Activated CD4-positive, alpha-beta T cell treated with anti-CD3 and anti-CD28 coated beads, Interleukin-2, amount 50 U/mL, for 24 hours (primary cell): ENCODE results near the gene GSTM5.
"Not testable (repeated sequence)": the region's sequence is repeated elsewhere in the genome, so short reads cannot be mapped to it uniquely, and the experiment has no call there.

Source experiments
- DNase-seq, 2 donors: peaks; one replicate each; pipeline ENCODE4 v3.0.0-alpha.2; 2020; ENCODE audit warnings: low read depth in 1 of 2, low spot score in 1 of 2

Gene GSTM5

DNA sequence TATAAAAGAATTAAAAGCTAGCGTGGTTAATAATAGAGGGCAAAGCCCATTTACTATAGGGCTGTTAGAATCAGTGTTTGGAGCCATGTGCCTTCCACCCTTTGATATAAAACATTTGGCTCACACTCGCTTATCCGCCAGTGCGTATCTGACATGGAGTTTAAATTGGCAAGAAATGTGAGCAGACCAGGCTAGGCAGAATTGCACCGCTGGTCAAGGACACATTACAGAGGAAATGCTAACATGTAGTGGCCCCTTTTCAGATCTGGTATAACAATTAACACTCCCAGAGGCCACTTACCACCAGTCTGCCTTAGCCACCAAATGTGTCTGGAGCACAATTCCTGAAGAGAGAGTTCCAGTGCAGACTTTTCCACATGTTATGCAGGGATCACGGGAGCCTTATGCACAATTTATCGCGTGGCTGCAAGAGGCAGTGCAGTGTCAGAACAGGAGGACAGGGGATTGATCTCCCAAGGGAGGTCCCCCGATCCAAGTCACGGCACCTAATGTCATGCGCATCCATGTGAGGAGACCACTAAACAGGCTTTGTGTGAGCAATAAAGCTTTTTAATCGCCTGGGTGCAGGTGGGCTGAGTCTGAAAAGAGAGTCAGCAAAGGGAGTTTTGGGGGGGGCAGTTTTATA, 14.8 kb downstream of the GSTM5 start:
- DNase-seq, result no peak

DNA sequence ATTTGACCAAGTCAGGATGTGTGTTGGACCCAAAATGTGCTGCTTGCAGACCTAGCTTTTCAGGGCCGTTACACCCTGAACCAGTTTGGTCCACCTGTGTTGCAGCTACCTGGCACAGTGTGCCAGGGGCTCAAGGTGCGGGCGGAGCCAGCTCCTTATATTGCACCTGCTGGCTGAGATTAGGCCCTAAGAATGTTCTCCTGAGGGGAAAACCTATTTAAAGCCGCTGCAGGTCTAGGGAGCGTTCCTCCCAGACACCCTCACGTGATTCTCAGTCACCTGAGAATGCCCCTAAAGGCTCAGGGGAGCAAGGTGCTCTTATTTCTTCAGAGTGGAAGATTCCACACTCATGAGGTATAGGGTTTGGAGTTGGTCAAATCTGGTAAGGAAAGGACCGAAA, 16.8 kb downstream of the GSTM5 start:
- no peak for DNase-seq

DNA sequence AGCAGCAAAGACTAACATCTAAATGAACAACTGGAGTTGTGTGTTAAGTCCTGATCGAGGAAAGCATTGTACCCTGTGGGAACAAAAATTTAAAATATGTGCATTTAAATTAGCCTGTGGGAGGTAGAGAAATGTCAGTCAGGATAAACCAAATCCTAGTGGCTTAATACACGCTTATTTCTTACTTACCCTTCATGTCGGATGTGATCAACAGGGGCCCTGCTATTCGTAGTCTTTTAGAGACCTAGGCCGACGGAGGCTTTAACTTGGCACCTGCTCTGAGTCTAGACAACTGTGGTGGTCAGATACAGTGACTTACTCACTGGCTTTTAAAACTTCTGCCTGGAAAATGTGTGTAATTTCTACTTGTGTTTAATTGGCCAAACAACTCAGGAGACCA, 18.6 kb downstream of the GSTM5 start:
- no peak for DNase-seq

DNA sequence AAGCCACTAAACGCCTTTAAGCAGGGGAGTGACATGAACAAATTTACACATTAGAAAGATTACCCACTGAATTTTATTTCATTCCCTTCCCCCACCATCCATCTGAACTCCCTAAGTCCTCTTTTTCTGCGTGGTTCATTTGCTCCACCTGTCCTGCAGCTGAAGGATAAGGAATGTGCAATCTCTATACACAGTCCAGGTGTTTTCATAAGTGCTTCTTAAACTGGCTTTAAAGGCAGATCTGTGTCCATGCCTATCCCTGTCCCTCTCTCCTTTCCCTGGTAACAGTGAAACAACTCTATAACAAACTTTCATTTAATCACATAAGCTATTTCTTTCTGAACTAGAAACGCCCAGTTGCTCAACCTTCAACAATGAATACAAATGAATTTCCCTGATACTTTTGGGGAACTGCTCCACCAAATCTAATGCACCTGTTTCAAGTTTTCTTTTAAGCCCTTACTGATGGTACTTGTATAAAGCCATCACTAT, 20.4 kb downstream of the GSTM5 start:
- DNase-seq, result no peak

DNA sequence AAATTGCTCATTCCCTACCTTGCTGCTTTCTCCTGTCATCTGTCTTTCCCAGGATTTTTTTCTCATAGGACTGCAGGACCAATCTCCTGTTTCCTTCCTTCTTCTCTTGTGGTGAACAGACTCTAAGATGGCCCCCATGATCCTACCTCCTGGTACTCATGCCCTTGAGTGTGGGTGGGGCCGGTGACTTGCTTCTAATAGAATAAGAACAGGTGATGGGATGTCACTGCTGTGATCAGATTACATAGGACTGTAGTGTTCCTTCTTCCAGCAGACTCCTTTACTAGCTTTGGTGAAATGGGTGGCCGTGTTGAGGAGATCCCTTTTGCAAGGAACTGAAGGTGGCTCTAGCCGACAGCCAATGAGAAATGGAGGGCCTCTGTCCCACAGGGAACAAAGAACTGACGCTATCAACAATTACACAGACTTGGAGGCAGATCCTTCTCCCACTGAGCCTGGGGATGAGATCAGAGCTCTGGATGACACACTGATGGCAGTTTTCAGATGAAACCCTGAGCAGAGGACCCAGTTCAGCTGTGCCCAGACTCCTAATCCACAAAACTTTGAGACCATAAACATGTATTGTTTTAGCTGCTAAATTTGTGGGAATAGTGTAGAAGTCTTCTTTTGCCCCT, 21.3 kb downstream of the GSTM5 start:
- DNase-seq, result no peak

DNA sequence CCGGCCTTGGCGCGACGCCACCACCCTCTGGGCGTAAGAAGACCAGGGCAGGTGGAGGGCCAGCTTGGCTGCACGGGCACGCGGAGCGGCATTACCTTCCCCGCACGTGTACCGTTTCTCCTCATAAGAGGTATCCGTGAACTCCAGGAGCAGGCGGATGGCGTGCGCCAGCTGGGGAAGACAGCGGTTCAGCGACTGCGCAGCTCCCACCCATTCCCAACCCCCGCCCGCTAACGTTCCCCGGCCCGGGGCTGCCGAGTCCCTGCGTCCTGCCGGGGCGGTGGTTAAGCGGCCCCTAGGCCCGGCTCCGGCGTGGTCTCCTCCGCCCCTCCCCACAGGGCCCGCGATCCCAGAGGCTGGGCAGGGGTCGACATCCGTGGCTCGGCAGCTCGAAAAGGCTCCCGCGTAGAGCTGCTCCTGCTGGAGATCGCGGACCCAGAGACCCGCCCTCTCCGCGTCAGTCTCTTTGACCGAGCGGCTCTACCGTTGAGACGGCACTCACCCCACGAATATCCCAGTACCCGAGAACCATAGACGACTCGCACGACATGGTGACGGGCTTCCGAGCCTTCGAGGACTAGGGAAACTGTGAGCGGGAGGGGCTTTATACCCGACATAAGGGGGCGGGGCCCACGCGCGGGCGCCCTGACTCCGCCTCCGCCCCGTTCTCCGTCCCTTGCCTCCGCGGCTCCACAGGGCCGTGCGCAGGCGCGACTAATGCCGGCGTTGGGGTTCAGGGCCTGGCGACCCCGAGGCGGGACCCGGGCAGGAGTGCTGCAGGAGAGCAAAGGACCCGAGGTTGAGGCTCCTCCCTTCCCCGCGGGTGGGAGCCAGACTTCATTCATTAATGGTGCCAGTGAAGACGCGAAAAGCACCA, 27.9 kb downstream of the GSTM5 start:
- peak; percentile 61 to 69 for DNase-seq

DNA sequence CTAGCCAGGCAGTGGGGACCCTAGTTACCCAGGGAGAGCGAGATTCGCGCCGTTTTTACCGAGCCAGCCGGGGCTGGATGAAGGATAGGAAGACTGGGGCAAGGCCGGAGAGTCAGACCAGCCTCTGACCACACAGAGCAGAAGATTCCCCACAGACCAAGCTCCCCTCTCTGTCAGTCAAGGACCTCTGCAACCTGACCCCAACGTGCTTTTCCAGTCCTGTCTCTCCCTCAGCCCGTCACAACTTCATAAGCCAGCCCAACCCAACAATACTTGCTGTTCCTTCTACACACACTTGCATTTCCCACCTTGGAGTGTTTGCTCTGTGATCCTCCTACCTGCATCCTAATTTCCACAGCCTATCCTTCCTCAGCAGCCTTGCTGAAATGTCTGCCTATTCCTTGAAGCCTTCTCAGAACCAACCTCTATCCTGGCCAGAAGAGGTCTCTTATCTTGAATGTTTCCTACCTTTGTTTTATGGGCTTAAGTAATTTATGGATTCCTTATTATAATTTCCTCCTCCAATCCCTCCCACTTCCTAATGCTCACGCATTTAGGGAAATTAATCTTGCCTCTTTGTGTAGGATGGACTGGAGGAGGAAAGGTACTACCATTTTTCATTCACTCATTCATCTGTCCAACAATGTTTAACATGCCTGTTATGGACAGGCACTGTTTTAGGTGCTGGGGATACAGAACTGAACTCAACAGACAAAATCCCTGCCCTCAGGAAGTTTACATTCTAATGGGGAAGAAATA, 28.7 kb downstream of the GSTM5 start, which contains the start of gene GSTM3:
GSTM3 (minus strand) TSS at position 424 of the 759 bp plus-strand sequence. CDS start 751 bp downstream, outside the sequence.
- DNase-seq, result no peak

DNA sequence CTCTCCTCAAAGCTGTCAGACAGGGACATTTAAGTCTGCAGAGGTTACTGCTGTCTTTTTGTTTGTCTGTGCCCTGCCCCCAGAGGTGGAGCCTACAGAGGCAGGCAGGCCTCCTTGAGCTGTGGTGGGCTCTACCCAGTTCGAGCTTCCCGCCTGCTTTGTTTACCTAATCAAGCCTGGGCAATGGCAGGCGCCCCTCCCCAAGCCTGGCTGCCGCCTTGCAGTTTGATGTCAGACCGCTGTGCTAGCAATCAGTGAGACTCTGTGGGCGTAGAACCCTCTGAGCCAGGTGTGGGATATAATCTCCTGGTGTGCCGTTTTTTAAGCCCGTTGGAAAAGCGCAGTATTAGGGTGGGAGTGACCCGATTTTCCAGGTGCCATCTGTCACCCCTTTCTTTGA, 36.3 kb downstream of the GSTM5 start:
- not testable (repeated sequence) for DNase-seq

DNA sequence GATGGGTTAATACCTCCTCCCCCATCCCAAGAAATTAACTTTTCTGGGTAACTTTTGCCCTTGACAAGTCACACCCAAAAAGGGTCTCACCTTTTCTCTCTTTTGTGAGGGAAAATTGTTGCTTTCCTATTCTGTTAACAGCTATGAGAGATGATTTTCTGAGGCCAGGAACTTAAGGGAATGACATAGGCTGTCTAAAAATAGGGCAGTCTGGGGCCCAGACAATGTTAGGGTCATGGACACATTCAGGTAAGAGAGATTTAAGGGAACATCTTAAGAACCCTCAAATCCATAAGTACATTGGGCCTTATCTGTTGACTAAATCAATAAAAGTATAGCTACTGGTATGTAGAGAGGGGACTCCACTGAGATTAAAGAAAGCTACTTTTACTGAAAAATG, 37.2 kb downstream of the GSTM5 start:
- no peak for DNase-seq

DNA sequence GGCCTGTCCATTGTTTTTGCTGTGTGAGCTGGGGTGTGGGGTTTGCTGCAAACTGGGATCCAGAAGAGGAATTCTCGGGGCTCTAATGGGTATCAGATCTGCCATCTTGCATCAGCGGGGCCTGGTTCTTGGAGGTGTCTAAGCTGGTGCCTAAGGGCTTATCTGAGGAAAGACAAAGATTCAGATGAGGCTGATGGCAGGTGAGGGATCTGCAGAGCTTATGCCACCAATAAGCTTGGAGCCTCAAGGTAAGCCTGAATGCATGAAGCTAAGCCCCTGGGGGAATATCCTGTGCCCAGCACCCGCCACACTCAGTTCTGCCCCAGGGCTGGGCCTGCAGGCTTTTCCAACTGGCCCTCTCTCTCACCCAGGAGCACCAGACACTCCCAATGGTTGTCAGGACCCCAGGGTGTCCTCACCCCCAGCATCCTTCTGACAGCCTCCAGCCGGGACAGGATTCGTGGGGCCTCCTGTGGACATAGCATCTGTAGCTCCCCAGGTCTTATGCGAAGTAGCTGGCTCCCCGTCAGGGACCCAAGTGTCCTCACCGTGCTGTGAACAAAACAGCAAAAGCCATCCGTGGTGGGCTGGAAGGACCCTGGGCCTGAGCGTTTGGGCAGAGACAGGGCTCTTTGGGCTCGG, 38.3 kb downstream of the GSTM5 start:
- DNase-seq, result no peak

DNA sequence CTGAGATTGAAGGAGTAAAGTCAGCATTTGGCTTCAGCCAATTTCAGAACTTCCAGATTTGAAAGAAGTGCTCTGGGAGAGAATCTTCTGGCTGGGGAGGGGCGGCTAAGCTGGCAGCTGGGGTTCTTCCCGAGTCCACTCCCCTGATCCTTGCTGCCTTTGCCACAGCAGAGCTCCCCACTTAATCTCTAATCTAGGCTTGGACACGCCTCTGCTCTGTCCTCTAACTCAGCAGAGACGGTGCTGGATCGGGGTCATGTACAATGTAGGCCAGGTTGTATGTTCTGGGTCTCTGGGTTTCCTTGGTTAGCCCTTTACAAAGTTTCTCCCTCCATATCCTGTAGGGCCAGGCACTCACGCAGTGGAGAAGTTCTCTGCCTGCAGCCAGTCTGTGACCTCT, 38.9 kb downstream of the GSTM5 start:
- DNase-seq, result no peak

DNA sequence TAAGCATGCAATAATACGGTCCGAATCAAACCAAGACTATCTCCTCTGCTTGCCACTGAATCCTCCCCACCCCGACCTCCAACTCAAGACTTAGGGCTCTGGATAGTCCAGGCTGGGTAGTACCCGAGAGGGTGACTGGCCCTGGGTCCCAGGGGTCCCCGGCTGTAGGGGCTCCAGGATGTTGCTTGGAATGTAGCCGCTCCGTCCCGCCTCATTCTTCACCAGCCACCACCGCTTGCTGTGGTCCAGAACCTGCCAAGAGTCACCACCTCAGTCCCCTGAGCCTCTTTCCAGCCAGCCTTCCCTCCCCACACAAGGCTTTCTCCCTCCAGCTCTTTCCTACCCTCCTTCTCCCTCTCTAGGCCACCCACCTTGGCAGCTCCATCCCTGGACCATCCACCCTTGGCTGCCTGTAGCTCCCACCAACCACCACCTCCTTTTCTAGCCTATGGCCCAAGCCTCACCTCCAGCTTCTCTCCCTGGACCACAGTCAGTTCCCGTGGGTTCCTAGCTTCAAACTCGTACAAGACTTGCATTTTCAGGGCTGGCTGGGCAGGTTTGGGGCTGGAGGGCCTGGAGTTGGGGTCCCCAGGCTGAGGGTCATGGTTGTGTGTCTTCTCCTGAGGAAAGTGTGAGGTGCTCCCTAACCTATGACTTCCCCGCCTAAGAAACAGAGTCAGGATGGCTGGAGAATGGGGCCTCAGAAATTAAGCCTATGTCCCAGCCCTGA, 39.6 kb downstream of the GSTM5 start:
- DNase-seq, result no peak

DNA sequence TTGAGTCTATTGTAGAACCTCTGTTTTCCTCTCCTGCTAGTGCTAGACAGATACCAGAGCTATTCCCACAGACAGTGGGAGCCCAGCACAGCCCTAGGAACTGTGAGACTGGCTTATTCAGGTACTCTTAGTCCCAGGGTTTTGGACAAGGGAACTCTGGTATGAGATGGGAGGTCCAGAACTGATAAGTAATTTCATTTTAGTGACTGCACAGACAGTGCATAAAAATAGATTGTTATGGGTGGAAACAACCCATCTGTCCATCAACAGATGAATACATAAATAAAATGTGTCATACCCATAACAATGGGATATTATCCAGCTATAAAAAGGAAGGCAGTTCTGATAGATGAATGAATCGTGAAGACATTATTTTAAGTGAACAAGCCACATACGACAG, 42.7 kb downstream of the GSTM5 start:
- no peak for DNase-seq

DNA sequence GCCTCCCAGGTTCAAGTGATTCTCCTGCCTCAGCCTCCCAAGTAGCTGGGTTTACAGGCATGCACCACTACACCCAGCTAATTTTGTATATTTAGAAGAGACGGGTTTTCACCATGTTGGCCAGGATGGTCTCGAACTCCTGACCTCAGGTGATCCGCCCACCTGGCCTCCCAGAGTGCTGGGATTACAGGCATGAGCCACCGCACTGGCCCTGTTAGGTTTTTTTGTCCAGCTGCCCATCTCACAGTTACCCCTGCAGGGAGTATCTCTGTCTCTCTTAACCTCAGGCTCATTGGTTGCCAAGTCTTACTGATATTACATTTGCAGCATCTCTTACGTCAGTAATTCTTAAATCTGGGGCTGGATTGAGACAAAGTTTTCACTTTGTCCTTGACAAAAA, 44.3 kb downstream of the GSTM5 start:
- not testable (repeated sequence) for DNase-seq

DNA sequence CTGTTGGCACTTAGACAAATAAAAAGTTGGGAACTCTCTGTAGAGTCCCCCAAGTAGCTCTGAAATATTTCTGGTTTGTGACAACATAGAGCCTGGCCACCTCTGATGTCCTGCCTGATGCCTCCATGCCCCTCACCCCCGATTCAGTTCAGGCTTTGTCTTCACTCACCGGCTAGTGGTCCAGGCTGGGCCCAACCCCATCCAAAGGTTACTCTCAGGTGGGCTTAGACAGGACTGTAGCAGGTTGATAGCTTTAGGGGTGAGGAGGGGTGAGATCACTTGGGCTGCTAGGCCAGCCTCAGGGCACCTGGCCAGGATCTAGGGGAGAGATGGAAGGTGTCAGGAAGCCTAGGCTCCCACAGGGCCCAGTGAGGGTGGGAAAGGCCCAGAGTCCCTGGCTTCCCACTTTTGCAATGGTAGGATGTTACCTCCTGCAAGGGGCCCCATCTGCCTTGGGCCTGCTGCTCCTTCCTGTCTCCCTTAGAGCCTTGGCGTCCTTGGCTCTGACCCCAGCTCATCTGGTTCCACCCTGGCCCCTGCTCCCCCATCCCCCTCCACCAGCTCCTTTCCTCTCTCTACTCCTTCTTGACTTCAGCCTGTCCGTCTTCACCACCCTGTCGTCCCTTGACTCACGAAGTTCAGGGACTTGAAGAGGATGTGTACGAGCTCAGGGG, 44.9 kb downstream of the GSTM5 start:
- DNase-seq, result no peak

DNA sequence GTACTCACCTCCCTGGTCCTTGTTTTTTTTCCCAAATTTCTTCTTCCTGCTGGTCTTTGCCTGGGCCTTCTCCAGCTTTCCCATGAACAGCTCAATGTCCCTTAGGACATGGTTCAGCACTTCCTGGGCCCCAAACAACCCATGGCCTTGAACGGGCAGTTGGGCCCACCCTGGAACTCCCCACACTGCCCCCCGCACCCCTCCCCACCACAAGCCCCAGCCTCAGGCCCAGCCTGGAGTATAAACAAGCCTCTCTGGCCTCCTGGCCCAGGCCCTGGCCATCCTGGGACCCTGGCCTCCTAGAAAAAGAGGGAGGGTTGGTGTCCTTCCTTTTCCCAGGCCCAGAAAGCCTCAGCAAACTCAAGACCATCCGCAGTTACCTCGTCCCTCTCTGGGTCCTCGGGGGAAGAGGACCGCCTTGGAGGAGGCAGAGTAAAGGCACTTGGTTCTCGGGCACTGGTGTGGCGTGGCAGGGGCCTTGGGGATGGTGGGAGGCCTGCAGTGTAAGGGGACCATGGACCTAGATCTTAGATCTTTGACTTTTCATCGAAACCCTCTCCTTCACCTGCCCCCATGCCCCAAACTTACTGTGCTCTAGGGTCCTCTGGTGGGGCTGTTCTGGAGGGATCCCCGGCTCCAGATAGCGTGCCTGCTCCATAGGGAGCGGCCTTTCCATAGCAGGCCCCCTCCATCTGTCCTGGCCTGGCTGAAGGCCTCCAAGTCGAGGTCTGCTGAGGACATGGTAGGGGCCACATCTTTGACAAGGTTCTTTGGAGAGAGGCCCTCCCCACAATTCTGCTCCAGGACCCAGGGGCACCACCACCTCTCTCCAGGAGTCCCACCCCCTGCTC, 46.1 kb downstream of the GSTM5 start:
- DNase-seq, result no peak

DNA sequence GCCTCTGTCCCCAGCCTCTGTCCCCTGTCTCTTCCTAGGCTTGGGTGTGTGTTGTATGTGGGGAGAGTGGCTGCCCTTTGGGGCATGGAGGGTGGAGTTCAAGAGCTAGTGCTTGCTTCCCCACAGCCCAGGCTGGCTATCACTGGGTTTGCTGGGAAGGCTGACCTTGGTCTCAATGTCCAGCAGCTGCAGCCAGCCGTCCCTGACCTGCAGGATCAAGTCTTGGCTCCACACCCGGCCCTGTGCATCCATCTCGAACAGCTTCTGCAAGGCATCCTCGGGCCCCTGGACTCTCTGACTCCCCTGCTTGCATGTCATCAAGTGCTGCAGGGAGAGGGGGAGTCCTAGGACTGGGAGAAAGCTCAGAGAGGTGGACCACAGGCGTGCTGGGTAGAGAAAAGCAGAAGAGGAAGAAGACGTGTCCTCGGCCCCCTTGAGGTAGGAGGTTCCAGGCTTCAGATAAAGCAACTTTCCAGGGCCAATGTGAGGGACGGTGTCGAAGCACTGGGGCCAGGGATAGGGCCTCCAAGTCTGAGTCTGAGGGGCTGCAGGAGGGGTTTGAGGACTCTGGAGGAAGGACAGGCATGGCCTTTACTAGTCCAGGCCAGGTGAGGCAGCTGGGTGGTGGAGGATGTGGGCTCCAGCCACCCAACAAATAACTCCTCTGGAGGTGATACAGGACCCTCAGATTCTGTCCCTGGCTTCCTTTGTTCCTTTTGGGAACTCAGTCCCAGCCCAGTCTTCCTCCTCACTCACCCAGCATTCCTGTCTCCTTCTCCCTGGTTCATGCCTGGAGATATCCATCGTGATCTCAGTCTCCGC, 47.7 kb downstream of the GSTM5 start:
- DNase-seq, result no peak
